Esophagus mucosa (tissue), 1 donor: ENCODE results near the gene SPTBN1. TPM values are rescaled to one million over a fixed set of nuclear protein-coding genes. Genes with fewer than 3 reads are reported as not detected.

Experiments used
- ATAC-seq: fragments of 200-7000 bp; cut with Tn5 transposase; one replicate; pipeline ENCODE4 v1.9.1; 2020
- total RNA-seq: library from RNA; stranded (reverse); gene quantifications from one replicate; pipeline ENCODE4 v1.2.4, GENCODE V29; 2023
- donor health status: DM: yes; HTN: yes; CAD: no.

The SPTBN1 gene
- total RNA-seq, 1 donor from 2014 or later: 77.2 TPM

DNA sequence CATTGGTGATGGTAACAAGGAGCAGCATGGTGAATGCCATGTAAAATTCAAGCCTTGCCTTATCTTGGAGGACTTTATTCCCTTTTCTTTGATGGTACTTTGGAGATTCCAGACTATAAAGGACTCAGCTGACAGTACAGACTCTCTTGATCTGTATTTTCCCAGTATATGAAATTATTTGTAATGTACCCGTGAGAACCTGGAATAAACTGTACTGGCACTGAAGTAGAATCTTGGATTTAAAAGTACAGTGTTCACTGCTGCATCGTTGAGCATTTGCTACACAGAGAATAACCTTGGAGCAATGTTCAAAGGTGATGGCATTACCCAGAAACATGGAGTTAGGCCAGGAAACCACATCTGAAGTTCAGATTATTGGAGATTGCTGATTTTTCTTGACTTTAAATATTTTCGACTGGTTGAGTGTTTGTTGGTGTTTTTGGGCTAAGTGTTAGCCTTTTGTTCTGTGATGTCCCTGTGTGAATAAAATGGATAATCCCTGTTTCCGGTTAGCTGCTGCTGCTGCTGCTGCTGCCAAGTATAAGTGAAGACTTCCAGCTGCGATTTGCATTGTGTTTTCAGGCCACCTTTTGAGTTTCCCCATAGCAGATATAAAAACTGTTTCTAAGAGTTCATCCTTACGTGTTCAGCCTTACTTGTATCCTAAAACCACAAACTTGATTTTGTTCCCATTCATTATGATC lies 122.0 kb downstream of the SPTBN1 start:
- ATAC-seq: no peak

- no peak for ATAC-seq
Observed at GRCh38 chr2:54578648-54579045, 122.5 kb downstream of the SPTBN1 start.

- ATAC-seq: no peak
Observed at GRCh38 chr2:54579061-54579681, 123.0 kb downstream of the SPTBN1 start.

DNA sequence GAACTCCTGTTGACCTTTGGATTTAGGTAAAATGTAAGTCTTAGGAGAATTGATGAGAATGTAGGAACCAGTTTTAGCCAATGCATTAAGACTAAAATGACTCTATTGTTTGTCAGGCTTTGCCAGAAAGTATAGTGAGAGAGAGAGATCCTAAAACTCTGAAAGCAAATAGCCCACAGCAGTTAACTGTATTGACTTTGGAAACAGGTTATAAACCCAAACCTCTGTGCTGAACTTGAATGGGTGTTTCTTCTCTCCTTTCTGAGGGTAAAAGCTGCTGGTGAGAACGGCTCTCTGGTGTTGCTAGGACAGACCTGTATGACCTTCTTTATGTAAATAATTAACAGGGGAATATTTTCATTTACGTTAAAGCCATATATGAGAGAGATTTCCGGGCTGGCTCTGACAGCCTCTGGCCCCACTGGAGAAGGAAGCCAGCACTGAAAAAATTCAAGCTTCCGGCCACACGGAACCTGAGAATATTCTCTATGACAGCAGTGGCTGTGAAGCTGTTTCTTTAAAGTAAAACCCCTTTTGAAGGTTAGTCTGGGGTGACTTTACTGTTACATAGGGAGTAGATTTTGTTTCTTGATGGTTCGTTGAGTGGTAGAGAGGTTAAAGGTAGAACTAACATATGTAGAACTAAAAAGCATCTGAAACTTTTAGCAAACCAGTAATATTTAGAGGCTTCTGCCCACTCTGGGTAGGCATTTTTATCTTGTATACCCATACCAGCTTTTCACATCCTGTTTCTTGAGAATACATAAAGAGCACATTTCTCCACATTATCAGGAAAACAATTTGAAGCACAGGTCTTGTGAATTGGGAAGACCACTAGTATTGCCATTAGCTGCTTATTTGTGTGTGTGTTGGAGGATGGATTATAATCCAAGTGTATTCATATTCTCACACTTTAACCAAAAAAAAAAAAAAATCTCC lies 123.8 kb downstream of the SPTBN1 start:
- peak; percentile 71 for ATAC-seq

DNA sequence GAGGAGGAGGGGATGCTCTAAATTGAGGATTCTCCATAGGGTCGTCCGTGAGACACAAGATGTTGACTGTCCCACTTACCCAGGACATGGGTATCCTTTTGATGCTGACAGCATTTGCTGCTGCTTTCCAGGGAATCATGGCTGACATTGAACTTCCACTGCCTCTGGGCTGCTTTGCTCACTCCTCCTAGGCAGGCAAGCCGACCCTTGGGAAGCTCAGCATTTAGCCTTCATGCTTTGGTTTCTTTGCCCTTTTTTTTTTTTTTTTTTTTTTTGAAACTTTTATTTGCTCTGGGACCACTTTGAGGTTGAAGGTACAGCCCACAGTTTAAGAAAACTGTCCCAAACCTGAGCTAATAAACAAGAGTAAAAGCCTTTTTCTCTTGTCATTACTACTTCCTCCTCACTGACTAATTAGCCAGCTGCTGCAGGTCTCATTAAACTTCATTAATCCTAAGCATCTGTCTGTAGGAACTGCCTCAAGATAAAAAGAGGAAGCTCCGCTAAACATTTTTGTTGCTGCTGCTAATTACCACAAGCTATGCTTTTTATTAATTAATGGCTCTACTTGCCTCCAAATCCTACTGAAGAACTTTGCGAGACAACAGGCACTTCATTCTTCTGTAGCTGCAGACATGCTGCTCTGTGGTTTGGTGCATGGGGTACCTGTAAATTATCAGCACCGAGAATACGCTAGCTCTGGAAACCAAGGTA lies 125.4 kb downstream of the SPTBN1 start:
- ATAC-seq: no peak

- ATAC-seq: no peak
Observed at GRCh38 chr2:54582987-54583386, 126.9 kb downstream of the SPTBN1 start.

DNA sequence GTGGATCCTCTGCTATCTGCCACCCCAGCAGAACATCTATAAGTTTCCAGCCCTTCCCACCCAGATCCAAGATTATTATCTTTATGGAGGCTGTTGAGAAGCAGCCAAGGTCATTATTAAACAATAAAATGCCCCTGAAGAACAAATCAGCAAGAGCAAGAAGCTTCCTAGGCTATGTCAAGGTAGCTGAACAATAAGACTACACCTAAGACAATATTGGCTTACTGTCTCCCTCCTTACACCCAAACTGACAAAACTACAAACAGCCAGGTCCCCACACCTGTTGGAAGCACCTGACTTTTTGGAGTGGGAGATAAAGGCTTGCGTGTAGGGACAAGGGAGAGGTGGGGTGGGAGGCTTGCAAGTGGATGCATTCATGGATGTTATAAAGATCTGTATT lies 128.5 kb downstream of the SPTBN1 start:
- ATAC-seq: no peak

GRCh38 chr2:54585136-54585733 lies 129.1 kb downstream of the SPTBN1 start:
- ATAC-seq: peak; percentile 53

- ATAC-seq: peak; percentile 31
Observed at GRCh38 chr2:54586062-54586461, 129.9 kb downstream of the SPTBN1 start.

DNA sequence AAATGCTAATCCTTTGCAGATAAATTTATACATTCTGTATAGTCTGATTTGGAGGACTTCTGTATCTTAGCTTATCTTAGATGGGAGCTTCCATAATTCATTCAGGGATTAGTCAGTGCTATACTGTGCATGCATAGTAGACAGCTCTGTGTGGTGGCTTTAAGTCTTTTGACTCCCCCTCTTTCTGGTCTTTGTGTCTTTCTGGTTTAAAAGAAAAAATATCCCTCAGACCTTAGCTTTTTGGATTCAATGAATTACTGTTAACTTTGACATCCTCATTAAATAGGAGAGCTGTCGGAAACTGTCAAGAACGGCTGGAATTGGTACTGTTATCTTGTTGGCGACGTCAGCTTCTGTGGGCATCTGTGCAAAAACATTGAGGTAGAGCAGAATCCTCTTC lies 130.4 kb downstream of the SPTBN1 start:
- no peak for ATAC-seq

DNA sequence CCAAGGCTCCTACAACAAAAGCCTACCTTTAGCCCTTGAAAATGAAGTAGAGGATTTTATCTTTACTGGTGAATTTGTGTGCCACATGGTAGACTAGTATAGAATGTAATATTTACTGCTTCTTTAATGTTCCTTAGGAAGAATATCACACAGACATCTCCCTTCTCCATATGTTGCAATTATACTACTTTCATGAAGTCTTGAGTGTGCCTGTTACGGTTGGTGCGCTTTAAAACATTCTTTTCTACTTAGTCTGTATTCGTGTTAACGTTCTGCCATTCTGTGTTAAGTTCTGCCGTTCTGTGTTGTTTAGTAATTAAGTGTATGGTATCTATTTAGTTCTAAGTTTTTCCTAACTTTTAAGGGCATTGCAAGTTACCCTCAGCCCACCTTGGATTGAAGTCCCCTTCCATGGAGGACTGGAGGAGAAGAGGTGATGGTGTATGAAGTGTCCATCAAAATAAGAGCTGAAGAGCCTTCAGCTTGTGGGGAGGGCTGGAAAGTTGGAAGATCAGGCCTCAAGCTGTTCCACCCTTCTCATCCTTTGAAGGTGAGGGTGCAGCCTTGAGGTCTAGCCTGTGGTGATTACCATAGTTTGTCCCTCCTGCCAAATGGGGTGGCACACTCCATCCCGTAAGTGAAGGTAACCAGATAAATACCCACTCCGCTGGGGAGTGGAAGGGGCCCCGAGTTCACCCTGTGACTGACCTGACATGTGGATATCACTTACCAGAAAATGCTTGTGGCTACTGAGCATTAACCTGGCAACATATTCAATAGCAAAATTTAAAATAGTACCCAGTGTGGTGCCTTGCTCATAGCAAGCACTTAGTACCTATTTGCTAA lies 131.3 kb downstream of the SPTBN1 start:
- ATAC-seq: no peak

- no peak for ATAC-seq
Observed at GRCh38 chr2:54588244-54588899, 132.2 kb downstream of the SPTBN1 start.

- no peak for ATAC-seq
Observed at GRCh38 chr2:54589038-54589339, 132.9 kb downstream of the SPTBN1 start.

- ATAC-seq: peak; percentile 27
Observed at GRCh38 chr2:54589340-54590215, 133.5 kb downstream of the SPTBN1 start.

GRCh38 chr2:54590216-54591120 lies 134.3 kb downstream of the SPTBN1 start:
- ATAC-seq: no peak

DNA sequence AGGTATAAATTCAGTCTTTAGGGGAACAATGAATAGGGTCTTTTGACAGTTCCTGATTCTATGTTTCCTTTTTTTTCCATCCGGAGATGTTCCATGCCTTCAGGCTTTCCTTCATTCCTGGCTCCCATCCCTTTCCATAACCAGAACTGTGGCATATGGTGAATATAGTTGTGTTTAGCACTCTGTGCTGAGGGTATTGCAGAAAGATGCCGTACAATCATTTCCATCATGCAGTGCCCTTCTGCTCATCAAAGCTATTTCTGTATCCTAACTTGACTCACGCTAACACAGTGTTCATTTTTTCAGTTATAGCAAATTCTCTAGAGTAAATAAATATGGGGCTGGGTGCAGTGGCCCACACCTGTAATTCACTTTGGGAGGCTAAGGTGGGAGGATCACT lies 135.4 kb downstream of the SPTBN1 start:
- no peak for ATAC-seq

- ATAC-seq: no peak
Observed at GRCh38 chr2:54593249-54593648, 137.1 kb downstream of the SPTBN1 start.

DNA sequence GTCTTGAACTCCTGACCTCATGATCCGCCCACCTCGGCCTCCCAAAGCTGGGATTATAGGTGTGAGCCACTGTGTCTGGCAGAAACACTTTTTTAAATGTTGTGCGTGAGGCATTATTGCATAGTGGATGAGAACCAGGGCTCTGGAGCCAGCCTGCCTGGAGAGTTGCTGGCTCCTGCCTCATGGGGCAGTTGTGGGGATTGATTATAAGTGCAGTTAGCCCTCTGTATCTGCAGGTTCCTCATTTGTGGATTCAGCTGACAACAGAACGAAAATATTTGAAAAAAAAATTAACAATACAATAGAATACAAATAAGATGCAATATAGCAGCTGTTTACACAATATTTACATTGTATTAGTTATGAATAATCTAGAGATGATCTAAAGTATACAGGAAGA lies 137.9 kb downstream of the SPTBN1 start:
- ATAC-seq: no peak
